ENCODE data around the gene ADGRA3. TPM values are rescaled to one million over a fixed set of nuclear protein-coding genes. Genes with fewer than 3 reads are reported as not detected.
"Not testable (repeated sequence)": the region's sequence is repeated elsewhere in the genome, so short reads cannot be mapped to it uniquely, and the experiment has no call there.

Gene ADGRA3
- polyA plus RNA-seq, 1 donor from 2014 or later, result 40.5 TPM

GRCh38 chr4:22384154-22384553, 131.7 kb downstream of the ADGRA3 start:
- H4K20me1 ChIP-seq (ENCODE audit: insufficient read depth), result no peaks in the 10 kb centered on the region
- H3K4me2 ChIP-seq (ENCODE audit: low read length), result no peak overlapping the region
- H3K9me3 ChIP-seq (ENCODE audit: low read length), result no peaks in the 10 kb centered on the region
- H3K9ac ChIP-seq (ENCODE audit: low read length), result no peak overlapping the region
- no peak overlapping the region for H2AFZ ChIP-seq (ENCODE audit: low read depth, low read length)
- no peaks in the 10 kb centered on the region for H3K9me2 ChIP-seq (ENCODE audit: insufficient read depth, low read length)
- H3K4me3 ChIP-seq (ENCODE audit: low read length), result no peak overlapping the region
- no peaks in the 10 kb centered on the region for H3K79me2 ChIP-seq (replicated peaks; ENCODE audit: insufficient read depth, low read length)
- no peaks in the 10 kb centered on the region for H3F3A ChIP-seq (ENCODE audit: insufficient read depth, low read length, poor library complexity, severe bottlenecking)
- no peaks in the 10 kb centered on the region for H3K36me3 ChIP-seq (ENCODE audit: insufficient read depth, low read length)
- H3K27me3 ChIP-seq (ENCODE audit: insufficient read depth, low read depth, low read length), result no peaks in the 10 kb centered on the region
- TF ChIP-seq POLR2AphosphoS5 (IDR thresholded peaks at IDR 0.05) (no peak), SMC3 (conservative IDR thresholded peaks at IDR 0.05; ENCODE audit: poor library complexity) (no peak), EZH2 (IDR thresholded peaks at IDR 0.05; ENCODE audit: borderline replicate concordance, insufficient read depth, low read length, poor library complexity, severe bottlenecking) (no peak)
- no peak overlapping the region for H3K27ac ChIP-seq (ENCODE audit: low read length)

- H3F3A ChIP-seq (ENCODE audit: insufficient read depth, low read length, poor library complexity, severe bottlenecking); H3K36me3 ChIP-seq (ENCODE audit: insufficient read depth, low read length); H3K9me2 ChIP-seq (ENCODE audit: insufficient read depth, low read length); H3K27ac ChIP-seq (ENCODE audit: low read length); H3K9me3 ChIP-seq (ENCODE audit: low read length); H2AFZ ChIP-seq (ENCODE audit: low read depth, low read length); H3K27me3 ChIP-seq (ENCODE audit: insufficient read depth, low read depth, low read length); H3K4me2 ChIP-seq (ENCODE audit: low read length); H4K20me1 ChIP-seq (ENCODE audit: insufficient read depth); H3K9ac ChIP-seq (ENCODE audit: low read length); H3K79me2 ChIP-seq (replicated peaks; ENCODE audit: insufficient read depth, low read length); H3K4me3 ChIP-seq (ENCODE audit: low read length): not testable (repeated sequence)
Observed at GRCh38 chr4:22382216-22382615, 133.7 kb downstream of the ADGRA3 start.

GRCh38 chr4:22372986-22373385, 142.9 kb downstream of the ADGRA3 start:
- Histone ChIP-seq H3K4me2 (ENCODE audit: low read length) (no peak overlapping the region), H3K27ac (ENCODE audit: low read length) (no peak overlapping the region)

More at GRCh38 chr4:22372986-22373385, 142.9 kb downstream of the ADGRA3 start:
- Histone ChIP-seq H2AFZ (ENCODE audit: low read depth, low read length) (no peak overlapping the region), H3K9me2 (ENCODE audit: insufficient read depth, low read length) (no peaks in the 10 kb centered on the region), H3K4me3 (ENCODE audit: low read length) (no peak overlapping the region), H3K79me2 (replicated peaks; ENCODE audit: insufficient read depth, low read length) (no peaks in the 10 kb centered on the region), H3K9ac (ENCODE audit: low read length) (no peak overlapping the region), H4K20me1 (ENCODE audit: insufficient read depth) (no peaks in the 10 kb centered on the region), H3F3A (ENCODE audit: insufficient read depth, low read length, poor library complexity, severe bottlenecking) (no peaks in the 10 kb centered on the region), H3K36me3 (ENCODE audit: insufficient read depth, low read length) (no peaks in the 10 kb centered on the region), H3K9me3 (ENCODE audit: low read length) (no peaks in the 10 kb centered on the region), H3K27me3 (ENCODE audit: insufficient read depth, low read depth, low read length) (no peaks in the 10 kb centered on the region)
- TF ChIP-seq POLR2AphosphoS5 (IDR thresholded peaks at IDR 0.05) (no peak), REST (IDR thresholded peaks at IDR 0.05; ENCODE audit: borderline replicate concordance) (no peak), MXI1 (conservative IDR thresholded peaks at IDR 0.05; ENCODE audit: poor library complexity, severe bottlenecking) (no peak), SMC3 (conservative IDR thresholded peaks at IDR 0.05; ENCODE audit: poor library complexity) (no peak), EZH2 (IDR thresholded peaks at IDR 0.05; ENCODE audit: borderline replicate concordance, insufficient read depth, low read length, poor library complexity, severe bottlenecking) (no peak), EP300 (conservative IDR thresholded peaks at IDR 0.05; ENCODE audit: poor library complexity, severe bottlenecking) (no peak), TAF1 (IDR thresholded peaks at IDR 0.05; ENCODE audit: low read depth) (no peak), CTCF (IDR thresholded peaks at IDR 0.05; ENCODE audit: poor library complexity, severe bottlenecking) (no peak), RAD21 (conservative IDR thresholded peaks at IDR 0.05) (no peak)
